ENCODE measurements around the gene DNAJB1. TPM values are rescaled to one million over a fixed set of nuclear protein-coding genes. Genes with fewer than 3 reads are reported as not detected.

The DNAJB1 gene
- total and polyA plus RNA-seq, 2 of the 13 experiments (the other 11 are each of a cell fraction or from before 2014, with no cell fraction given) = 87.5 to 97.3 TPM

DNA sequence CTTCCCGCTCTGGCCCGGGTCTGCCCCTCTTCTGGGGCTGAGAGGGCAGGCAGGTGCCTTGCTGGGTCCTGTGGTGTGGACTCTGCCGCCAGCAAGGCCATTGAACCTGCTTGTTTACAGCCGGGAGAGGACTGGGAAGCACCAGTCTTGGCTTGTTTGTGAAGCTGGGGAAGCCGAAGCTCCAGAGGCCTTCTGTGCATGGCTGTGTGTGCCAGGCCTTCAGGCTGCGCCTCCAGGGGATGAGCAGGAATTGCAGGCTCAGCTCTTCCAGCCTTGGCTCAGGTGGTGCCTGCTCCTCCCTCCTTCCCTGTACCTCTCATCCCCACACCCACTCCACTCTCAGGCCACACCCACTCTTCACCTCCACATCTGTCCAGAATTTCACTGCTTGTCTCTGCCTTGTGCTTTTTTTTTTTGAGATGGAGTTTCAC is 36.2 kb upstream of the DNAJB1 start (continued):
- TF ChIP-seq, protein P1, sequence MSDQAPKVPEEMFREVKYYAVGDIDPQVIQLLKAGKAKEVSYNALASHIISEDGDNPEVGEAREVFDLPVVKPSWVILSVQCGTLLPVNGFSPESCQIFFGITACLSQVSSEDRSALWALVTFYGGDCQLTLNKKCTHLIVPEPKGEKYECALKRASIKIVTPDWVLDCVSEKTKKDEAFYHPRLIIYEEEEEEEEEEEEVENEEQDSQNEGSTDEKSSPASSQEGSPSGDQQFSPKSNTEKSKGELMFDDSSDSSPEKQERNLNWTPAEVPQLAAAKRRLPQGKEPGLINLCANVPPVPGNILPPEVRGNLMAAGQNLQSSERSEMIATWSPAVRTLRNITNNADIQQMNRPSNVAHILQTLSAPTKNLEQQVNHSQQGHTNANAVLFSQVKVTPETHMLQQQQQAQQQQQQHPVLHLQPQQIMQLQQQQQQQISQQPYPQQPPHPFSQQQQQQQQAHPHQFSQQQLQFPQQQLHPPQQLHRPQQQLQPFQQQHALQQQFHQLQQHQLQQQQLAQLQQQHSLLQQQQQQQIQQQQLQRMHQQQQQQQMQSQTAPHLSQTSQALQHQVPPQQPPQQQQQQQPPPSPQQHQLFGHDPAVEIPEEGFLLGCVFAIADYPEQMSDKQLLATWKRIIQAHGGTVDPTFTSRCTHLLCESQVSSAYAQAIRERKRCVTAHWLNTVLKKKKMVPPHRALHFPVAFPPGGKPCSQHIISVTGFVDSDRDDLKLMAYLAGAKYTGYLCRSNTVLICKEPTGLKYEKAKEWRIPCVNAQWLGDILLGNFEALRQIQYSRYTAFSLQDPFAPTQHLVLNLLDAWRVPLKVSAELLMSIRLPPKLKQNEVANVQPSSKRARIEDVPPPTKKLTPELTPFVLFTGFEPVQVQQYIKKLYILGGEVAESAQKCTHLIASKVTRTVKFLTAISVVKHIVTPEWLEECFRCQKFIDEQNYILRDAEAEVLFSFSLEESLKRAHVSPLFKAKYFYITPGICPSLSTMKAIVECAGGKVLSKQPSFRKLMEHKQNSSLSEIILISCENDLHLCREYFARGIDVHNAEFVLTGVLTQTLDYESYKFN (CRISPR knock-in tag; conservative IDR thresholded peaks at IDR 0.05) = no peak
- TF ChIP-seq ZBTB8A (CRISPR knock-in tag; IDR thresholded peaks at IDR 0.05; ENCODE audit: borderline replicate concordance, low read depth) = no peak
- TF ChIP-seq, protein P2, sequence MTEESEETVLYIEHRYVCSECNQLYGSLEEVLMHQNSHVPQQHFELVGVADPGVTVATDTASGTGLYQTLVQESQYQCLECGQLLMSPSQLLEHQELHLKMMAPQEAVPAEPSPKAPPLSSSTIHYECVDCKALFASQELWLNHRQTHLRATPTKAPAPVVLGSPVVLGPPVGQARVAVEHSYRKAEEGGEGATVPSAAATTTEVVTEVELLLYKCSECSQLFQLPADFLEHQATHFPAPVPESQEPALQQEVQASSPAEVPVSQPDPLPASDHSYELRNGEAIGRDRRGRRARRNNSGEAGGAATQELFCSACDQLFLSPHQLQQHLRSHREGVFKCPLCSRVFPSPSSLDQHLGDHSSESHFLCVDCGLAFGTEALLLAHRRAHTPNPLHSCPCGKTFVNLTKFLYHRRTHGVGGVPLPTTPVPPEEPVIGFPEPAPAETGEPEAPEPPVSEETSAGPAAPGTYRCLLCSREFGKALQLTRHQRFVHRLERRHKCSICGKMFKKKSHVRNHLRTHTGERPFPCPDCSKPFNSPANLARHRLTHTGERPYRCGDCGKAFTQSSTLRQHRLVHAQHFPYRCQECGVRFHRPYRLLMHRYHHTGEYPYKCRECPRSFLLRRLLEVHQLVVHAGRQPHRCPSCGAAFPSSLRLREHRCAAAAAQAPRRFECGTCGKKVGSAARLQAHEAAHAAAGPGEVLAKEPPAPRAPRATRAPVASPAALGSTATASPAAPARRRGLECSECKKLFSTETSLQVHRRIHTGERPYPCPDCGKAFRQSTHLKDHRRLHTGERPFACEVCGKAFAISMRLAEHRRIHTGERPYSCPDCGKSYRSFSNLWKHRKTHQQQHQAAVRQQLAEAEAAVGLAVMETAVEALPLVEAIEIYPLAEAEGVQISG (CRISPR knock-in tag; IDR thresholded peaks at IDR 0.05) = peak; percentile 41
- no peak for TF ChIP-seq ATRX (CRISPR knock-in tag; IDR thresholded peaks at IDR 0.05; ENCODE audit: borderline replicate concordance)
- no peak for TF ChIP-seq NFE2L1 (CRISPR knock-in tag; IDR thresholded peaks at IDR 0.05; ENCODE audit: borderline replicate concordance)
- peak; percentile 72 for TF ChIP-seq ZBTB38 (CRISPR knock-in tag; IDR thresholded peaks at IDR 0.05)
- TF ChIP-seq HOXD1 (CRISPR knock-in tag; IDR thresholded peaks at IDR 0.05) = no peak
- no peak for TF ChIP-seq SRSF1 (optimal IDR thresholded peaks at IDR 0.05; ENCODE audit: low read depth, low read length)
- 0 out of 2 replicates have a peak, but pooled peaks have one; percentile 24 for TF ChIP-seq ZFP36L1 (CRISPR knock-in tag; IDR thresholded peaks at IDR 0.05)
- TF ChIP-seq FOXO1 (CRISPR knock-in tag; IDR thresholded peaks at IDR 0.05) = peak; percentile 91
- no peak for TF ChIP-seq REL (CRISPR knock-in tag; conservative IDR thresholded peaks at IDR 0.05)
- TF ChIP-seq ZNF883 (CRISPR knock-in tag; IDR thresholded peaks at IDR 0.05; ENCODE audit: not compliant biosample characterization) = no peak
- TF ChIP-seq FOXJ3 (CRISPR knock-in tag; IDR thresholded peaks at IDR 0.05; ENCODE audit: borderline replicate concordance) = peak; percentile 24; the same call in 1 of the 2 replicates
- TF ChIP-seq CAMTA2 (CRISPR knock-in tag; IDR thresholded peaks at IDR 0.05; ENCODE audit: borderline replicate concordance) = no peak
- TF ChIP-seq ZSCAN25 (CRISPR knock-in tag; IDR thresholded peaks at IDR 0.05) = peak; percentile 84
- 0 out of 2 replicates have a peak, but pooled peaks have one; percentile 28 for TF ChIP-seq HNRNPL (IDR thresholded peaks at IDR 0.05; ENCODE audit: low read depth, low read length)
- no peak for TF ChIP-seq ZNF782 (CRISPR knock-in tag; IDR thresholded peaks at IDR 0.05; ENCODE audit: borderline replicate concordance)
- 0 out of 2 replicates have a peak, but pooled peaks have one; percentile 35 for TF ChIP-seq PHF8 (CRISPR knock-in tag; IDR thresholded peaks at IDR 0.05)
- no peak for TF ChIP-seq SNRNP70 (IDR thresholded peaks at IDR 0.05; ENCODE audit: low read depth, low read length)
- TF ChIP-seq RARA (CRISPR knock-in tag; IDR thresholded peaks at IDR 0.05) = peak; percentile 23; the same call in 1 of the 2 replicates
- TF ChIP-seq SOX13 (IDR thresholded peaks at IDR 0.05) = no peak
- TF ChIP-seq SOX13 (CRISPR knock-in tag; conservative IDR thresholded peaks at IDR 0.05 in 1 of 2, IDR thresholded peaks at IDR 0.05 in 1 of 2) = no peak
- TF ChIP-seq NFYB (CRISPR knock-in tag; IDR thresholded peaks at IDR 0.05) = 0 out of 2 replicates have a peak, but pooled peaks have one; percentile 16
- TF ChIP-seq RBFOX2 (IDR thresholded peaks at IDR 0.05; ENCODE audit: low read depth, low read length) = no peak
